HepG2 (cell line): ENCODE measurements around the gene SLC4A9. TPM values are rescaled to one million over a fixed set of nuclear protein-coding genes. Genes with fewer than 3 reads are reported as not detected.

Source experiments
- HNRNPL ChIP-seq: fragments of 200-400 bp; formaldehyde crosslinking; IDR thresholded peaks from 2 replicates; pipeline ENCODE4 v1.6.1; 2017; ENCODE audit warnings: mild to moderate bottlenecking, low read depth, low read length
- MEF2D ChIP-seq: sonication (generic); formaldehyde crosslinking; IDR thresholded peaks from 2 replicates; pipeline ENCODE4 v1.5.1; 2020; ENCODE audit warnings: mild to moderate bottlenecking, missing genetic modification reagents
- MTF2 ChIP-seq: sonication (generic); formaldehyde crosslinking; IDR thresholded peaks from 2 replicates; pipeline ENCODE4 v1.5.0; 2020; ENCODE audit warnings: missing genetic modification reagents, borderline replicate concordance
- RFX1 ChIP-seq: fragments of 450-650 bp; IDR thresholded peaks from 2 replicates; pipeline ENCODE4 v1.6.1; 2017
- RFX3 ChIP-seq: IDR thresholded peaks from 2 replicates; pipeline ENCODE4 v1.6.1; 2016; ENCODE audit warnings: missing biosample characterization, missing genetic modification reagents
- SMC3 ChIP-seq: IDR thresholded peaks from 2 replicates; pipeline ENCODE4 v1.6.1; 2011; ENCODE audit warnings: low read length, improper control_type of control experiment
- TBX2 ChIP-seq: sonication (generic); formaldehyde crosslinking; IDR thresholded peaks from 2 replicates; pipeline ENCODE4 v1.5.0; 2020; ENCODE audit warnings: missing genetic modification reagents, mild to moderate bottlenecking, borderline replicate concordance
- ZFP90 ChIP-seq: sonication (generic); formaldehyde crosslinking; IDR thresholded peaks from 2 replicates; pipeline ENCODE4 v1.8.0; 2022; ENCODE audit warnings: missing genetic modification reagents, mild to moderate bottlenecking, inconsistent platforms, borderline replicate concordance
- ZIK1 ChIP-seq: sonication (generic); formaldehyde crosslinking; IDR thresholded peaks from 2 replicates; pipeline ENCODE4 v1.5.0; 2020; ENCODE audit warnings: mild to moderate bottlenecking, low read depth, missing genetic modification reagents, borderline replicate concordance
- ZNF12 ChIP-seq: sonication (generic); formaldehyde crosslinking; IDR thresholded peaks from 2 replicates; pipeline ENCODE4 v1.5.0; 2020; ENCODE audit warnings: missing genetic modification reagents
- ZNF17 ChIP-seq: sonication (generic); formaldehyde crosslinking; IDR thresholded peaks from 2 replicates; pipeline ENCODE4 v1.5.0; 2020; ENCODE audit warnings: mild to moderate bottlenecking, missing genetic modification reagents
- ZNF30 ChIP-seq: sonication (generic); formaldehyde crosslinking; IDR thresholded peaks from 2 replicates; pipeline ENCODE4 v1.5.0; 2020; ENCODE audit warnings: mild to moderate bottlenecking, missing genetic modification reagents
- ZNF562 ChIP-seq: sonication (generic); formaldehyde crosslinking; IDR thresholded peaks from 2 replicates; pipeline ENCODE4 v1.8.0; 2022; ENCODE audit warnings: missing genetic modification reagents, borderline replicate concordance
- ZNF720 ChIP-seq: sonication (generic); formaldehyde crosslinking; IDR thresholded peaks from 2 replicates; pipeline ENCODE4 v1.4.0; 2020; ENCODE audit warnings: missing genetic modification reagents
- ZNF768 ChIP-seq: sonication (generic); formaldehyde crosslinking; IDR thresholded peaks from 2 replicates; pipeline ENCODE4 v1.4.0; 2020; ENCODE audit warnings: missing genetic modification reagents
- ZNF878 ChIP-seq: sonication (generic); formaldehyde crosslinking; IDR thresholded peaks from 2 replicates; pipeline ENCODE4 v1.8.1; 2023; ENCODE audit warnings: mild to moderate bottlenecking, missing genetic modification reagents, moderate library complexity
- polyA plus RNA-seq, 8 experiments: library from polyadenylated mRNA; depleted of rRNA in 3 of 8; stranded (reverse) in 7 of 8; unstranded in 1 of 8; fragments of >200 nt; fragmentation: Illumina TruSeq in 4 of 8; extraction: Trizol in 4 of 8; gene quantifications; 2 replicates each; pipeline versions ENCODE4 v1.2.1 to v1.2.3, GENCODE V29; 2011 to 2016; ENCODE audit warnings: low read depth in 4 of 8, missing spikeins in 1 of 8, mixed read lengths in 1 of 8; ENCODE audit not compliant: insufficient read depth in 1 of 8
- total RNA-seq, 5 experiments: library from RNA; depleted of rRNA; stranded (reverse); fragments of >200 nt; fragmentation: Illumina TruSeq; extraction: Trizol; gene quantifications; 2 replicates each; pipeline ENCODE4 v1.2.3, GENCODE V29; 2016; ENCODE audit warnings: low read depth in 1 of 5
- TF ChIP-seq, protein P1 (sequence below): sonication (generic); formaldehyde crosslinking; IDR thresholded peaks from 2 replicates; pipeline ENCODE4 v1.4.0; 2020; ENCODE audit warnings: missing genetic modification reagents
- TF ChIP-seq, protein P2 (sequence below), 2 experiments: IDR thresholded peaks; 2 replicates each; pipeline ENCODE4 v1.6.1; 2011 to 2012; ENCODE audit warnings: low read length in 2 of 2, borderline replicate concordance in 1 of 2, low read depth in 1 of 2, mild to moderate bottlenecking in 1 of 2, moderate library complexity in 1 of 2
- TF ChIP-seq, protein P3 (sequence below): sonication (generic); formaldehyde crosslinking; conservative IDR thresholded peaks from 2 replicates; pipeline ENCODE4 v1.8.0; 2022; ENCODE audit warnings: mild to moderate bottlenecking, moderate library complexity, missing genetic modification reagents

SLC4A9 gene
- total and polyA plus RNA-seq, 2 of the 13 experiments (the other 11 are each of a cell fraction or from before 2014, with no cell fraction given), result not detected

DNA sequence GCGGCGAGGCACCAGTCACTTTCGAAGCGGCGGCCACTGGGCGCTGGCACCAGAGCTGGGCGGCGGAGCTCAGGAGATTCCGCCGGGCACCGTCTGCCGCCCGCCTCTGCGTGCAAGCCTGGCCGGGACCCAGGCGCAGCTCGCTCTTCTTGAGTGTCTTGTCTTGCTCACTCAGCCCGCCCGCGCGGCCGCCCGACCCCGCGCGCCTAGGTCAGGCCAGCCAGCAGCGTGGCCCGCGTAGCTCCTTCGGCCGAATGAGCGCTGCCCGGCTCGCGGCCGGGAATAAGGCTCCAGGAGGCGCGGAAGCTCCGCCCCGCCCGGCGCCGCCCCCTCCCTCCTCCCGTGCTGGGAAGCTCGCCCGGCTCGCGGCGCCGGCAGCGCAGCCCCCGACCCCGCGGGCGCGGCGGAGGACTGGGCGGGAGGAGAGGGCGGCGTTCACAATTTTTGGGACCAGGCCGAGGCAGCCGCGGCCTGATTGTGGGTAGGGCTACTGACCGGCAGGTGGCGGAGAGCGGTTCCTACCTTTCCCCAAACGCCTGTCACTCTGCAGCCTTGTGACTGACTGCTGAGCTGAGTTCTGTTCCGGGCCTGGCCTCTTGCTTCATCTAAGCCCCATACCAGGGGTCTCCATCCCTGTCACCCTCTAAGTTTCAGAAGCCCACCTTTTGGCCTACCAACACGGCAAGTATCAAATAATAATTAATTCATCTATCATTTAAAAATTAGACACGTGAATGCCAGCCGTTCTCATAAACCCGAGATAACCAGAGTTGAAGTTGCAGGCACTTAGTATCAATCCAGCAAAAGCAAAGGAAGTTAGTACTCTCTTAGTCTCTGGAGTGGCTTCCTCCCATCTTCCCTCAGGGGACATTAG lies 13.4 kb upstream of the SLC4A9 start, which contains the start of gene HBEGF (continued):
- TF ChIP-seq SMC3, result no peak
- no peak; the same call in 1 of the 2 replicates for TF ChIP-seq ZNF768 (CRISPR knock-in tag)
- TF ChIP-seq, protein P1, sequence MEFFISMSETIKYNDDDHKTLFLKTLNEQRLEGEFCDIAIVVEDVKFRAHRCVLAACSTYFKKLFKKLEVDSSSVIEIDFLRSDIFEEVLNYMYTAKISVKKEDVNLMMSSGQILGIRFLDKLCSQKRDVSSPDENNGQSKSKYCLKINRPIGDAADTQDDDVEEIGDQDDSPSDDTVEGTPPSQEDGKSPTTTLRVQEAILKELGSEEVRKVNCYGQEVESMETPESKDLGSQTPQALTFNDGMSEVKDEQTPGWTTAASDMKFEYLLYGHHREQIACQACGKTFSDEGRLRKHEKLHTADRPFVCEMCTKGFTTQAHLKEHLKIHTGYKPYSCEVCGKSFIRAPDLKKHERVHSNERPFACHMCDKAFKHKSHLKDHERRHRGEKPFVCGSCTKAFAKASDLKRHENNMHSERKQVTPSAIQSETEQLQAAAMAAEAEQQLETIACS (CRISPR knock-in tag), result 0 out of 2 replicates have a peak, but pooled peaks have one; percentile 42
- no peak for TF ChIP-seq RFX1
- TF ChIP-seq, protein P2, sequence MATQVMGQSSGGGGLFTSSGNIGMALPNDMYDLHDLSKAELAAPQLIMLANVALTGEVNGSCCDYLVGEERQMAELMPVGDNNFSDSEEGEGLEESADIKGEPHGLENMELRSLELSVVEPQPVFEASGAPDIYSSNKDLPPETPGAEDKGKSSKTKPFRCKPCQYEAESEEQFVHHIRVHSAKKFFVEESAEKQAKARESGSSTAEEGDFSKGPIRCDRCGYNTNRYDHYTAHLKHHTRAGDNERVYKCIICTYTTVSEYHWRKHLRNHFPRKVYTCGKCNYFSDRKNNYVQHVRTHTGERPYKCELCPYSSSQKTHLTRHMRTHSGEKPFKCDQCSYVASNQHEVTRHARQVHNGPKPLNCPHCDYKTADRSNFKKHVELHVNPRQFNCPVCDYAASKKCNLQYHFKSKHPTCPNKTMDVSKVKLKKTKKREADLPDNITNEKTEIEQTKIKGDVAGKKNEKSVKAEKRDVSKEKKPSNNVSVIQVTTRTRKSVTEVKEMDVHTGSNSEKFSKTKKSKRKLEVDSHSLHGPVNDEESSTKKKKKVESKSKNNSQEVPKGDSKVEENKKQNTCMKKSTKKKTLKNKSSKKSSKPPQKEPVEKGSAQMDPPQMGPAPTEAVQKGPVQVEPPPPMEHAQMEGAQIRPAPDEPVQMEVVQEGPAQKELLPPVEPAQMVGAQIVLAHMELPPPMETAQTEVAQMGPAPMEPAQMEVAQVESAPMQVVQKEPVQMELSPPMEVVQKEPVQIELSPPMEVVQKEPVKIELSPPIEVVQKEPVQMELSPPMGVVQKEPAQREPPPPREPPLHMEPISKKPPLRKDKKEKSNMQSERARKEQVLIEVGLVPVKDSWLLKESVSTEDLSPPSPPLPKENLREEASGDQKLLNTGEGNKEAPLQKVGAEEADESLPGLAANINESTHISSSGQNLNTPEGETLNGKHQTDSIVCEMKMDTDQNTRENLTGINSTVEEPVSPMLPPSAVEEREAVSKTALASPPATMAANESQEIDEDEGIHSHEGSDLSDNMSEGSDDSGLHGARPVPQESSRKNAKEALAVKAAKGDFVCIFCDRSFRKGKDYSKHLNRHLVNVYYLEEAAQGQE (IDR thresholded peaks at IDR 0.05; ENCODE audit: borderline replicate concordance in 1 of 2, low read depth in 1 of 2, low read length in 2 of 2), result no peak
- 0 out of 2 replicates have a peak, but pooled peaks have one; percentile 68 for TF ChIP-seq MTF2
- no peak for TF ChIP-seq ZFP90 (CRISPR knock-in tag)
- TF ChIP-seq ZNF720 (CRISPR knock-in tag), result no peak
- TF ChIP-seq ZIK1, result peak; percentile 25; the same call in 1 of the 2 replicates
- peak; percentile 73 for TF ChIP-seq HNRNPL
- no peak for TF ChIP-seq ZNF30 (CRISPR knock-in tag)
- TF ChIP-seq TBX2 (CRISPR knock-in tag), result peak; percentile 34; the same call in 1 of the 2 replicates
- TF ChIP-seq, protein P3, sequence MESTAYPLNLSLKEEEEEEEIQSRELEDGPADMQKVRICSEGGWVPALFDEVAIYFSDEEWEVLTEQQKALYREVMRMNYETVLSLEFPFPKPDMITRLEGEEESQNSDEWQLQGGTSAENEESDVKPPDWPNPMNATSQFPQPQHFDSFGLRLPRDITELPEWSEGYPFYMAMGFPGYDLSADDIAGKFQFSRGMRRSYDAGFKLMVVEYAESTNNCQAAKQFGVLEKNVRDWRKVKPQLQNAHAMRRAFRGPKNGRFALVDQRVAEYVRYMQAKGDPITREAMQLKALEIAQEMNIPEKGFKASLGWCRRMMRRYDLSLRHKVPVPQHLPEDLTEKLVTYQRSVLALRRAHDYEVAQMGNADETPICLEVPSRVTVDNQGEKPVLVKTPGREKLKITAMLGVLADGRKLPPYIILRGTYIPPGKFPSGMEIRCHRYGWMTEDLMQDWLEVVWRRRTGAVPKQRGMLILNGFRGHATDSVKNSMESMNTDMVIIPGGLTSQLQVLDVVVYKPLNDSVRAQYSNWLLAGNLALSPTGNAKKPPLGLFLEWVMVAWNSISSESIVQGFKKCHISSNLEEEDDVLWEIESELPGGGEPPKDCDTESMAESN (CRISPR knock-in tag), result peak; percentile 36
- TF ChIP-seq MEF2D, result no peak
- TF ChIP-seq ZNF562 (CRISPR knock-in tag), result no peak
- TF ChIP-seq ZNF878 (CRISPR knock-in tag), result no peak
- TF ChIP-seq ZNF12 (CRISPR knock-in tag), result no peak; the same call in 1 of the 2 replicates
- TF ChIP-seq ZNF17 (CRISPR knock-in tag), result no peak
- no peak for TF ChIP-seq RFX3 (CRISPR knock-in tag)
